PC-3 (cell line): Measurements from ENCODE around the gene KIF2A.

Source experiments
- CTCF ChIP-seq: fragments of 300-600 bp; sonication (generic); conservative IDR thresholded peaks from 2 replicates; pipeline ENCODE4 v1.5.1; 2017; ENCODE audit warnings: antibody characterized with exemption, low read depth, mild to moderate bottlenecking, low read length
- EZH2 ChIP-seq: fragments of 300-600 bp; sonication (generic); IDR thresholded peaks from one replicate; pipeline ENCODE4 v1.6.1; 2017; ENCODE audit warnings: antibody characterized with exemption, mild to moderate bottlenecking, low read length; ENCODE audit not compliant: unreplicated experiment
- EZH2phosphoT487 ChIP-seq: fragments of 300-600 bp; sonication (generic); IDR thresholded peaks from 2 replicates; pipeline ENCODE4 v1.6.1; 2018; ENCODE audit warnings: mild to moderate bottlenecking, antibody characterized with exemption, low read length, borderline replicate concordance

DNA sequence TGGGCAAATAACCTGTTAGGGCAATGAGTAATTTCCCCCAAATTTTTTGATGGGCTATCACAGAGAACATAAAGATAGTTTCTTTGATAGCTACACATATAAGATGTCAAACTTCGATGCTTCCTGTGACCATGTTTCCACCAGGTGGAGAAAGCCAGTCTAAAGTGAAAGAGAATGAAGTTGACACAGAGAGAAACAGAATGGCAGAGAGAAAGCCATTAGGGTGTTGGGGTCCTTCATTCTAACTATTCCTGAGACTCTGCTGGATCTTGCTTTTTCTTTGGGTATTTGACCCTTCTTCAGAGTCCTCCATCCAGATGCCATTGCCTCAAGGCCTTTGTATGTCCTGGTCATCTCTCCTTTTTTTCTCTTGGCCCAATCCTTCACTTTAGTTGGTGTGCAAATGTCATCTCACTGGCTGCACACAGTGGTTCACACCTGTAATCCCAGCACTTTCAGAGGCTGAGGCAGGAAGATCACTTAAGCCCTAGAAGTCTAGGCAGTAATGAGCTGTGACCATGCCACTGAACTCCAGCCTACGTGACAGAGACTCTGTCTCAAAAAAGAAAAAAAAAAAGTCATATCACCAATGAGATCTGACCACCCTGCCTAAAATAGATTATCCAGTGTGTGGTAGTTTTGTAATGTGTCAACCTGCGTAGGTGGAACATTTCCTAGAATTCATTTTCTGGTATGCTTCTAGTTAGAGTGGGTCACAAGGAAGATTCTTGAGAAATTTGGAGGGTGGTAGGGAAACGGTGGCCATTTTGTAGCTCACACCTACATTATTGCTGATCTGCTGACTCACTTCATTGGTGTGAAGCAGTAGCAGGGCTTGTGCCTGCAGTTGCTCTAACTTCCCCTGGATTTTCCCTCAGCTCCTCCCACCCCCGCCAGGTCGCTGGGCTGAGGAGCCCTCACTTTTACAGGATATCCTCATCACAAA lies 20.8 kb upstream of the KIF2A start:
- TF ChIP-seq CTCF (no peak), EZH2 (no peak), EZH2phosphoT487 (no peak)
